PC-3 (cell line): ENCODE data around the gene ERICH2. TPM values are rescaled to one million over a fixed set of nuclear protein-coding genes. Genes with fewer than 3 reads are reported as not detected.

Experiments
- ATAC-seq: fragments of 200-7000 bp; cut with Tn5 transposase; 2 replicates; pipeline ENCODE4 v1.9.1; 2020; ENCODE audit warnings: mild to moderate bottlenecking, moderate library complexity
- BruUV-seq: library from RNA; stranded (reverse); fragments of 400-500 nt; replicated peaks from 2 replicates; lab custom pipeline; 2021; lab: Mats Ljungman, UMichigan
- CTCF ChIA-PET: fragments of 300-600 bp; sonication (Branson Sonifier 250); formaldehyde crosslinking; loops from one replicate; lab custom pipeline; 2022; ENCODE audit warnings: antibody characterized with exemption; lab: Charles Lee
- POLR2A ChIA-PET: fragments of 300-600 bp; sonication (Branson Sonifier 250); formaldehyde crosslinking; loops from one replicate; lab custom pipeline; 2022; ENCODE audit warnings: antibody characterized with exemption; ENCODE audit not compliant: unreplicated experiment; lab: Charles Lee
- DNase-seq: peaks from one replicate; pipeline ENCODE4 v3.0.0-alpha.2; 2015
- H2AFZ ChIP-seq: fragments of 300-600 bp; sonication (generic); 2 replicates; pipeline ENCODE4 v1.6.0; 2016; ENCODE audit warnings: antibody characterized with exemption, low read length
- H3F3A ChIP-seq: fragments of 300-600 bp; sonication (generic); one replicate; pipeline ENCODE4 v1.6.0; 2017; ENCODE audit warnings: antibody characterized with exemption, low read length, control low read depth, mild to moderate bottlenecking; ENCODE audit not compliant: unreplicated experiment
- H3K27ac ChIP-seq: fragments of 300-600 bp; sonication (generic); 2 replicates; pipeline ENCODE4 v1.5.1; 2016; ENCODE audit warnings: mild to moderate bottlenecking, low read length
- H3K27me3 ChIP-seq: fragments of 300-600 bp; sonication (generic); 2 replicates; pipeline ENCODE4 v1.6.1; 2016; ENCODE audit warnings: low read length, mixed read lengths
- H3K36me3 ChIP-seq: fragments of 300-600 bp; sonication (generic); 2 replicates; pipeline ENCODE4 v1.6.1; 2016; ENCODE audit warnings: low read depth, mixed run types, low read length, mixed read lengths
- H3K4me1 ChIP-seq: fragments of 300-600 bp; sonication (generic); 2 replicates; pipeline ENCODE4 v1.5.1; 2016; ENCODE audit warnings: low read length; ENCODE audit not compliant: insufficient read depth
- H3K4me2 ChIP-seq: fragments of 300-600 bp; sonication (generic); 2 replicates; pipeline ENCODE4 v1.6.0; 2016; ENCODE audit warnings: low read length
- H3K4me3 ChIP-seq: fragments of 300-600 bp; sonication (generic); 2 replicates; pipeline ENCODE4 v1.5.1; 2016; ENCODE audit warnings: mild to moderate bottlenecking, low read length, mixed read lengths
- H3K79me2 ChIP-seq: fragments of 300-600 bp; sonication (generic); 2 replicates; pipeline ENCODE4 v1.6.1; 2017; ENCODE audit warnings: low read length, mixed read lengths
- H3K9ac ChIP-seq: fragments of 300-600 bp; sonication (generic); 2 replicates; pipeline ENCODE4 v1.6.0; 2016; ENCODE audit warnings: mild to moderate bottlenecking, low read length
- H3K9me2 ChIP-seq: fragments of 300-600 bp; sonication (generic); replicated peaks from 2 replicates; pipeline ENCODE4 v1.6.1; 2016; ENCODE audit warnings: mixed run types, low read length, mixed read lengths
- H3K9me3 ChIP-seq: fragments of 300-600 bp; sonication (generic); 2 replicates; pipeline ENCODE4 v1.6.1; 2016; ENCODE audit warnings: low read length, mixed read lengths
- H4K20me1 ChIP-seq: fragments of 300-600 bp; sonication (generic); 2 replicates; pipeline ENCODE4 v1.6.1; 2016; ENCODE audit warnings: low read length, mixed read lengths
- EZH2 ChIP-seq: fragments of 300-600 bp; sonication (generic); IDR thresholded peaks from one replicate; pipeline ENCODE4 v1.6.1; 2017; ENCODE audit warnings: antibody characterized with exemption, mild to moderate bottlenecking, low read length; ENCODE audit not compliant: unreplicated experiment
- EZH2phosphoT487 ChIP-seq: fragments of 300-600 bp; sonication (generic); IDR thresholded peaks from 2 replicates; pipeline ENCODE4 v1.6.1; 2018; ENCODE audit warnings: mild to moderate bottlenecking, antibody characterized with exemption, low read length, borderline replicate concordance
- intact Hi-C: fragments of 100-400 bp; cut with micrococcal nuclease; formaldehyde crosslinking; loops from 2 replicates; pipeline ENCODE4 v1.9.0; 2023
- total RNA-seq: library from RNA; depleted of rRNA; stranded (reverse); fragments of >200 nt; gene quantifications from 2 replicates; pipeline ENCODE4 v1.2.3, GENCODE V29; 2014
- TF ChIP-seq, protein P1 (sequence below): fragments of 300-600 bp; sonication (generic); conservative IDR thresholded peaks from 2 replicates; pipeline ENCODE4 v1.5.1; 2017; ENCODE audit warnings: antibody characterized with exemption, low read depth, mild to moderate bottlenecking, low read length

The ERICH2 gene
- total RNA-seq, 1 experiment from 2014 or later = 1.9 TPM

GRCh38 chr2:170761572-170761971, 8.6 kb upstream of the ERICH2 start:
- no peak for DNase-seq
- TF ChIP-seq EZH2 (no peak), EZH2phosphoT487 (no peak)
- TF ChIP-seq, protein P1, sequence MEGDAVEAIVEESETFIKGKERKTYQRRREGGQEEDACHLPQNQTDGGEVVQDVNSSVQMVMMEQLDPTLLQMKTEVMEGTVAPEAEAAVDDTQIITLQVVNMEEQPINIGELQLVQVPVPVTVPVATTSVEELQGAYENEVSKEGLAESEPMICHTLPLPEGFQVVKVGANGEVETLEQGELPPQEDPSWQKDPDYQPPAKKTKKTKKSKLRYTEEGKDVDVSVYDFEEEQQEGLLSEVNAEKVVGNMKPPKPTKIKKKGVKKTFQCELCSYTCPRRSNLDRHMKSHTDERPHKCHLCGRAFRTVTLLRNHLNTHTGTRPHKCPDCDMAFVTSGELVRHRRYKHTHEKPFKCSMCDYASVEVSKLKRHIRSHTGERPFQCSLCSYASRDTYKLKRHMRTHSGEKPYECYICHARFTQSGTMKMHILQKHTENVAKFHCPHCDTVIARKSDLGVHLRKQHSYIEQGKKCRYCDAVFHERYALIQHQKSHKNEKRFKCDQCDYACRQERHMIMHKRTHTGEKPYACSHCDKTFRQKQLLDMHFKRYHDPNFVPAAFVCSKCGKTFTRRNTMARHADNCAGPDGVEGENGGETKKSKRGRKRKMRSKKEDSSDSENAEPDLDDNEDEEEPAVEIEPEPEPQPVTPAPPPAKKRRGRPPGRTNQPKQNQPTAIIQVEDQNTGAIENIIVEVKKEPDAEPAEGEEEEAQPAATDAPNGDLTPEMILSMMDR = no peak
- no peak overlapping the region for H2AFZ ChIP-seq
- H3K9me2 ChIP-seq = no peaks in the 10 kb centered on the region
- no TSS peak for BruUV-seq
- intact Hi-C loops = no loop called here
- no peaks in the 10 kb centered on the region for H3K36me3 ChIP-seq
- ATAC-seq = no peak
- H3K4me3 ChIP-seq = no peak overlapping the region
- no peaks in the 10 kb centered on the region for H4K20me1 ChIP-seq
- no peaks in the 10 kb centered on the region for H3K9me3 ChIP-seq
- H3K79me2 ChIP-seq = no peaks in the 10 kb centered on the region
- H3K27me3 ChIP-seq = no peaks in the 10 kb centered on the region
- H3K4me2 ChIP-seq = no peak overlapping the region
- ChIA-PET POLR2A (no interaction called here), CTCF (no interaction called here)
- no peaks in the 10 kb centered on the region for H3K4me1 ChIP-seq
- no peak overlapping the region for H3K27ac ChIP-seq
- no peak overlapping the region for H3K9ac ChIP-seq
- no peaks in the 10 kb centered on the region for H3F3A ChIP-seq

GRCh38 chr2:170762760-170763159, 7.4 kb upstream of the ERICH2 start:
- Histone ChIP-seq H4K20me1 (no peaks in the 10 kb centered on the region), H3K9me2 (no peaks in the 10 kb centered on the region), H3K27ac (no peak overlapping the region), H2AFZ (no peak overlapping the region), H3K4me1 (no peaks in the 10 kb centered on the region), H3K4me3 (no peak overlapping the region), H3K4me2 (no peak overlapping the region), H3K27me3 (no peaks in the 10 kb centered on the region), H3K79me2 (no peaks in the 10 kb centered on the region), H3K9me3 (no peaks in the 10 kb centered on the region), H3F3A (no peaks in the 10 kb centered on the region), H3K9ac (no peak overlapping the region), H3K36me3 (no peaks in the 10 kb centered on the region)
- no TSS peak for BruUV-seq
- ATAC-seq = no peak
- POLR2A ChIA-PET = no interaction called here
- TF ChIP-seq EZH2 (no peak), EZH2phosphoT487 (no peak)
- TF ChIP-seq, protein P1 = no peak
- intact Hi-C loops = no loop called here
- CTCF ChIA-PET = no interaction called here
- DNase-seq = no peak

- H2AFZ ChIP-seq = no peak overlapping the region
- CTCF ChIA-PET = no interaction called here
Measured at GRCh38 chr2:170763232-170763631, 6.9 kb upstream of the ERICH2 start.

More at GRCh38 chr2:170763232-170763631, 6.9 kb upstream of the ERICH2 start:
- ATAC-seq (no peak), DNase-seq (no peak)
- no peak overlapping the region for H3K27ac ChIP-seq
- H3K9me2 ChIP-seq = no peaks in the 10 kb centered on the region
- no peaks in the 10 kb centered on the region for H4K20me1 ChIP-seq
- H3K79me2 ChIP-seq = no peaks in the 10 kb centered on the region
- intact Hi-C loops = no loop called here
- no peak overlapping the region for H3K4me2 ChIP-seq
- no TSS peak for BruUV-seq
- no peaks in the 10 kb centered on the region for H3K36me3 ChIP-seq
- no peaks in the 10 kb centered on the region for H3K4me1 ChIP-seq
- H3K27me3 ChIP-seq = no peaks in the 10 kb centered on the region
- no peaks in the 10 kb centered on the region for H3K9me3 ChIP-seq
- no peak overlapping the region for H3K9ac ChIP-seq
- H3K4me3 ChIP-seq = no peak overlapping the region
- no peaks in the 10 kb centered on the region for H3F3A ChIP-seq
- POLR2A ChIA-PET = no interaction called here
- TF ChIP-seq EZH2 (no peak), EZH2phosphoT487 (no peak)
- TF ChIP-seq, protein P1 = no peak
